ENCODE data around the gene UACA. TPM values are rescaled to one million over a fixed set of nuclear protein-coding genes. Genes with fewer than 3 reads are reported as not detected.

Gene UACA
- total RNA-seq, 1 donor: 161 TPM

DNA sequence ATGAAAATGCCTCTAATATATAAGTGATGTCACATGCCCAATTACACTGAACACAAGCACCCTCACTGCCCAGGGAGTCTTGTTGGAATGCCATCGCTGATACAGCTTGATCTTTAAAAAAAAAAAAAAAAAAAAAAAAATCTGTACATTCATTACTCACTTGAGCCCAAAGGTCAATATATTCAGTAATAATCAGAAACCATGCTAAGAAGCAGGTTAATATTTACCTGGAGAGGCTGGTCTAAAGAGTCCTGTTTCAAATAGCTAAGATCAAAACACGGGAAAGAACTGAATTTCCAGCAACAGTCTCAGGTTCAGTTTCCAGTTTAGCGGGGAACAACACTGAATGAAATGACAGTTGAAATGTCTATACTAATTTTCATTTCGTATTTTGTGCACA is 109.9 kb downstream of the UACA start:
- H3K4me3 ChIP-seq (ENCODE audit: insufficient read depth, low read length): no peak overlapping the region
- H3K4me1 ChIP-seq (ENCODE audit: insufficient read depth, low read length): no peaks in the 10 kb centered on the region
- no peak overlapping the region for H2AFZ ChIP-seq (ENCODE audit: low read length)
- no peaks in the 10 kb centered on the region for H3K79me2 ChIP-seq (ENCODE audit: insufficient read depth, low read length)
- no peaks in the 10 kb centered on the region for H3K9me3 ChIP-seq (ENCODE audit: low read depth, low read length)
- H4K20me1 ChIP-seq (ENCODE audit: insufficient read depth, low read length): no peaks in the 10 kb centered on the region
- H3K36me3 ChIP-seq (ENCODE audit: insufficient read depth, low read length): peaks cover 33% of the 10 kb centered on the region
- H3K4me2 ChIP-seq (ENCODE audit: insufficient read depth, low read length): no peak overlapping the region
- DNase-seq (ENCODE audit: insufficient read length, low spot score, missing footprints): no peak
- no peak overlapping the region for H3K27ac ChIP-seq (ENCODE audit: low read depth, low read length)
- no peaks in the 10 kb centered on the region for H3K27me3 ChIP-seq (ENCODE audit: insufficient read depth, low read length)
- TF ChIP-seq, protein P1, sequence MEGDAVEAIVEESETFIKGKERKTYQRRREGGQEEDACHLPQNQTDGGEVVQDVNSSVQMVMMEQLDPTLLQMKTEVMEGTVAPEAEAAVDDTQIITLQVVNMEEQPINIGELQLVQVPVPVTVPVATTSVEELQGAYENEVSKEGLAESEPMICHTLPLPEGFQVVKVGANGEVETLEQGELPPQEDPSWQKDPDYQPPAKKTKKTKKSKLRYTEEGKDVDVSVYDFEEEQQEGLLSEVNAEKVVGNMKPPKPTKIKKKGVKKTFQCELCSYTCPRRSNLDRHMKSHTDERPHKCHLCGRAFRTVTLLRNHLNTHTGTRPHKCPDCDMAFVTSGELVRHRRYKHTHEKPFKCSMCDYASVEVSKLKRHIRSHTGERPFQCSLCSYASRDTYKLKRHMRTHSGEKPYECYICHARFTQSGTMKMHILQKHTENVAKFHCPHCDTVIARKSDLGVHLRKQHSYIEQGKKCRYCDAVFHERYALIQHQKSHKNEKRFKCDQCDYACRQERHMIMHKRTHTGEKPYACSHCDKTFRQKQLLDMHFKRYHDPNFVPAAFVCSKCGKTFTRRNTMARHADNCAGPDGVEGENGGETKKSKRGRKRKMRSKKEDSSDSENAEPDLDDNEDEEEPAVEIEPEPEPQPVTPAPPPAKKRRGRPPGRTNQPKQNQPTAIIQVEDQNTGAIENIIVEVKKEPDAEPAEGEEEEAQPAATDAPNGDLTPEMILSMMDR (IDR thresholded peaks at IDR 0.05; ENCODE audit: extremely low read depth, low read depth, low read length): no peak

DNA sequence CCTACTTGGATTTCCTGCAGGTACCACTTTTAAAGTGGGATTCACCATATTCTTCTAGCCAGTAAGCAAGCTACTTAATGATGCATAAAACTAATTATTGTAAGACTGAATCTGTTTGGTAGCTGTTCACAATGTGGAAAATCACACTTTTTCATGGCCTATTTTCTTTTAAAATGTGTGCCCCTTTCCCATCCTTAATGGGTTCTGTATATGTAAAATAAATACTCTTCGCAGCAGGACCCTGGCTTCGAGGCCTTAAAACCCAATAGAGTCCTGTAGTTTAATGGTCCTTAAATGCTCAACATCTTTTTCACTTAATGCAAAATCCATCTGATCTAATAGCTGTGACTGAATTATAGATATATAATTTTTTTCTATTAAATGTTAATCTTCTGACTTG is 111.0 kb downstream of the UACA start:
- no peak overlapping the region for H2AFZ ChIP-seq (ENCODE audit: low read length)
- H3K9me3 ChIP-seq (ENCODE audit: low read depth, low read length): no peaks in the 10 kb centered on the region
- TF ChIP-seq, protein P1 (IDR thresholded peaks at IDR 0.05; ENCODE audit: extremely low read depth, low read depth, low read length): no peak
- H3K79me2 ChIP-seq (ENCODE audit: insufficient read depth, low read length): no peaks in the 10 kb centered on the region
- H3K36me3 ChIP-seq (ENCODE audit: insufficient read depth, low read length): peaks cover 30% of the 10 kb centered on the region
- no peaks in the 10 kb centered on the region for H3K27me3 ChIP-seq (ENCODE audit: insufficient read depth, low read length)
- no peak overlapping the region for H3K4me2 ChIP-seq (ENCODE audit: insufficient read depth, low read length)
- DNase-seq (ENCODE audit: insufficient read length, low spot score, missing footprints): no peak
- H3K4me3 ChIP-seq (ENCODE audit: insufficient read depth, low read length): no peak overlapping the region
- H4K20me1 ChIP-seq (ENCODE audit: insufficient read depth, low read length): no peaks in the 10 kb centered on the region
- H3K4me1 ChIP-seq (ENCODE audit: insufficient read depth, low read length): no peaks in the 10 kb centered on the region
- H3K27ac ChIP-seq (ENCODE audit: low read depth, low read length): no peak overlapping the region

DNA sequence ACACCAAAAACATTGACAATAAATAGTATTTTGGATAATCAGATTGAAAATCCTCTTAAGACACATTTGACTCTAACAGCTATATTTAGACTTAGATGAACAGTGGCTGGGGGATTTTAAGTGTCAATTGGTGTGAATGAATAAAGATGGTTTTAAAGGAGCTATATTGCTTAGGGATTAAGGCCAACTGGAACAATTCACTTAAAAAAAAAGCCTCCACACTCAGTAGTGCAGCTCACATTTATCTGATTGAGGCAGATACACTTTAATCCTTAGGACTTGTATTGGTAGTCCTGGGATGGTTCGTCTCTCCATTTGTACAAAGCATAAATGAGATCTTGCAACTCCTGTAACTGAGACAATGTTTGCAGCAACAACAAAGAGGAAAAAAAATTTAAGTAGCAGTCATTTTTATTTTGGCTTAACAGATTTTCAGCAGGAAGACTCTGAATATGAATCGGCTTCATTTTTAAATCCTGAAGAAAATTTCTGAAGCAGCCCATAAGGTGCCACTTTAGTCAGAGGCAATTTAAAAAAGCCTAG is 112.0 kb downstream of the UACA start:
- DNase-seq (ENCODE audit: insufficient read length, low spot score, missing footprints): no peak
- H3K36me3 ChIP-seq (ENCODE audit: insufficient read depth, low read length): peaks cover 23% of the 10 kb centered on the region
- H3K27ac ChIP-seq (ENCODE audit: low read depth, low read length): no peak overlapping the region
- no peak overlapping the region for H3K4me3 ChIP-seq (ENCODE audit: insufficient read depth, low read length)
- no peaks in the 10 kb centered on the region for H3K4me1 ChIP-seq (ENCODE audit: insufficient read depth, low read length)
- no peak overlapping the region for H3K4me2 ChIP-seq (ENCODE audit: insufficient read depth, low read length)
- H2AFZ ChIP-seq (ENCODE audit: low read length): no peak overlapping the region
- H3K27me3 ChIP-seq (ENCODE audit: insufficient read depth, low read length): no peaks in the 10 kb centered on the region
- H4K20me1 ChIP-seq (ENCODE audit: insufficient read depth, low read length): no peaks in the 10 kb centered on the region
- no peaks in the 10 kb centered on the region for H3K79me2 ChIP-seq (ENCODE audit: insufficient read depth, low read length)
- TF ChIP-seq, protein P1 (IDR thresholded peaks at IDR 0.05; ENCODE audit: extremely low read depth, low read depth, low read length): no peak
- H3K9me3 ChIP-seq (ENCODE audit: low read depth, low read length): no peaks in the 10 kb centered on the region

- Histone ChIP-seq H3K36me3 (ENCODE audit: insufficient read depth, low read length) (peaks cover 17% of the 10 kb centered on the region), H3K27ac (ENCODE audit: low read depth, low read length) (no peak overlapping the region), H3K79me2 (ENCODE audit: insufficient read depth, low read length) (no peaks in the 10 kb centered on the region), H4K20me1 (ENCODE audit: insufficient read depth, low read length) (no peaks in the 10 kb centered on the region), H3K27me3 (ENCODE audit: insufficient read depth, low read length) (no peaks in the 10 kb centered on the region), H3K4me3 (ENCODE audit: insufficient read depth, low read length) (no peak overlapping the region), H3K4me1 (ENCODE audit: insufficient read depth, low read length) (no peaks in the 10 kb centered on the region), H2AFZ (ENCODE audit: low read length) (no peak overlapping the region), H3K4me2 (ENCODE audit: insufficient read depth, low read length) (no peak overlapping the region), H3K9me3 (ENCODE audit: low read depth, low read length) (no peaks in the 10 kb centered on the region)
- no peak for DNase-seq (ENCODE audit: insufficient read length, low spot score, missing footprints)
- TF ChIP-seq, protein P1 (IDR thresholded peaks at IDR 0.05; ENCODE audit: extremely low read depth, low read depth, low read length): no peak
These were observed 112.6 kb downstream of the UACA start for GRCh38 chr15:70650567-70651302.
